ENCODE data around the gene VSTM2L. TPM values are rescaled to one million over a fixed set of nuclear protein-coding genes. Genes with fewer than 3 reads are reported as not detected.

Gene VSTM2L
- total and polyA plus RNA-seq, 2 experiments from 2014 or later = 4.1 to 9.2 TPM

GRCh38 chr20:37968841-37969401 is 66.0 kb downstream of the VSTM2L start:
- Histone ChIP-seq H3K79me2 (ENCODE audit: insufficient read depth) (no peaks in the 10 kb centered on the region), H3K4me3 (no peak overlapping the region), H3K9me2 (ENCODE audit: insufficient read depth) (no peaks in the 10 kb centered on the region), H3F3A (ENCODE audit: insufficient read depth) (no peaks in the 10 kb centered on the region), H4K20me1 (ENCODE audit: insufficient read depth) (no peaks in the 10 kb centered on the region), H3K27ac (no peak overlapping the region), H2AFZ (no peak overlapping the region), H3K27me3 (replicated peaks; ENCODE audit: insufficient read depth) (peaks cover 10% of the 10 kb centered on the region; the same call in 1 of the 2 replicates), H3K9ac (no peak overlapping the region), H3K9me3 (ENCODE audit: low read depth) (no peaks in the 10 kb centered on the region), H3K36me3 (ENCODE audit: low read depth) (no peaks in the 10 kb centered on the region), H3K4me1 (ENCODE audit: insufficient read depth) (peaks cover 9% of the 10 kb centered on the region; the same call in 1 of the 2 replicates), H3K4me2 (ENCODE audit: unreplicated experiment) (no peak overlapping the region)
- in situ Hi-C loops (cut with MboI) = no loop called here
- WGBS, 2 experiments (ENCODE audit: low coverage in 1 of 2, low lambda C conversion rate in 2 of 2, missing lambda C conversion rate in 2 of 2) = 75 to 77% methylated on average over 6 of the region's 6 CpGs
- no peak for TF ChIP-seq EZH2 (IDR thresholded peaks at IDR 0.05; ENCODE audit: insufficient read depth, poor library complexity, severe bottlenecking)
- TF ChIP-seq EZH2phosphoT487 (IDR thresholded peaks at IDR 0.05; ENCODE audit: insufficient read depth, low read depth) = no peak
- DNase-seq = peak; percentile 18

GRCh38 chr20:37969949-37970855 is 67.3 kb downstream of the VSTM2L start:
- no peak overlapping the region for H2AFZ ChIP-seq
- no peak overlapping the region for H3K4me3 ChIP-seq
- no peak overlapping the region for H3K4me2 ChIP-seq (ENCODE audit: unreplicated experiment)
- H3F3A ChIP-seq (ENCODE audit: insufficient read depth) = no peaks in the 10 kb centered on the region
- in situ Hi-C loops (cut with MboI) = no loop called here
- no peaks in the 10 kb centered on the region for H3K9me3 ChIP-seq (ENCODE audit: low read depth)
- DNase-seq = peak; percentile 64
- no peak for TF ChIP-seq EZH2phosphoT487 (IDR thresholded peaks at IDR 0.05; ENCODE audit: insufficient read depth, low read depth)
- H4K20me1 ChIP-seq (ENCODE audit: insufficient read depth) = no peaks in the 10 kb centered on the region
- H3K36me3 ChIP-seq (ENCODE audit: low read depth) = no peaks in the 10 kb centered on the region
- H3K27me3 ChIP-seq (replicated peaks; ENCODE audit: insufficient read depth) = no peaks in the 10 kb centered on the region; the same call in 1 of the 2 replicates
- H3K79me2 ChIP-seq (ENCODE audit: insufficient read depth) = no peaks in the 10 kb centered on the region
- H3K4me1 ChIP-seq (ENCODE audit: insufficient read depth) = peaks cover 9% of the 10 kb centered on the region; the same call in 1 of the 2 replicates
- H3K9me2 ChIP-seq (ENCODE audit: insufficient read depth) = no peaks in the 10 kb centered on the region
- no peak overlapping the region for H3K27ac ChIP-seq
- H3K9ac ChIP-seq = no peak overlapping the region
- WGBS, 2 experiments (ENCODE audit: low coverage in 1 of 2, low lambda C conversion rate in 2 of 2, missing lambda C conversion rate in 2 of 2) = 66 to 68% methylated on average over 7 of the region's 7 CpGs

- Histone ChIP-seq H4K20me1 (ENCODE audit: insufficient read depth) (no peaks in the 10 kb centered on the region), H3K9ac (no peak overlapping the region), H2AFZ (no peak overlapping the region), H3K4me1 (ENCODE audit: insufficient read depth) (peaks cover 9% of the 10 kb centered on the region; the same call in 1 of the 2 replicates), H3F3A (ENCODE audit: insufficient read depth) (no peaks in the 10 kb centered on the region), H3K79me2 (ENCODE audit: insufficient read depth) (no peaks in the 10 kb centered on the region), H3K27me3 (replicated peaks; ENCODE audit: insufficient read depth) (no peaks in the 10 kb centered on the region; the same call in 1 of the 2 replicates), H3K36me3 (ENCODE audit: low read depth) (no peaks in the 10 kb centered on the region), H3K4me3 (no peak overlapping the region), H3K27ac (no peak overlapping the region), H3K9me2 (ENCODE audit: insufficient read depth) (no peaks in the 10 kb centered on the region), H3K4me2 (ENCODE audit: unreplicated experiment) (no peak overlapping the region), H3K9me3 (ENCODE audit: low read depth) (no peaks in the 10 kb centered on the region)
- in situ Hi-C loops (cut with MboI) = no loop called here
- TF ChIP-seq EZH2phosphoT487 (IDR thresholded peaks at IDR 0.05; ENCODE audit: insufficient read depth, low read depth) (no peak), EZH2 (IDR thresholded peaks at IDR 0.05; ENCODE audit: insufficient read depth, poor library complexity, severe bottlenecking) (no peak)
- DNase-seq = no peak
These were observed 67.9 kb downstream of the VSTM2L start for GRCh38 chr20:37970856-37971245.

GRCh38 chr20:37971561-37972127 is 68.7 kb downstream of the VSTM2L start:
- in situ Hi-C loops (cut with MboI) = no loop called here
- no peak overlapping the region for H3K9ac ChIP-seq
- H3K4me3 ChIP-seq = no peak overlapping the region
- H3K36me3 ChIP-seq (ENCODE audit: low read depth) = no peaks in the 10 kb centered on the region
- H3K9me3 ChIP-seq (ENCODE audit: low read depth) = no peaks in the 10 kb centered on the region
- H3K9me2 ChIP-seq (ENCODE audit: insufficient read depth) = no peaks in the 10 kb centered on the region
- H4K20me1 ChIP-seq (ENCODE audit: insufficient read depth) = no peaks in the 10 kb centered on the region
- no peak overlapping the region for H3K27ac ChIP-seq
- no peaks in the 10 kb centered on the region for H3F3A ChIP-seq (ENCODE audit: insufficient read depth)
- H3K4me2 ChIP-seq (ENCODE audit: unreplicated experiment) = no peak overlapping the region
- no peak for TF ChIP-seq EZH2phosphoT487 (IDR thresholded peaks at IDR 0.05; ENCODE audit: insufficient read depth, low read depth)
- no peak for TF ChIP-seq EZH2 (IDR thresholded peaks at IDR 0.05; ENCODE audit: insufficient read depth, poor library complexity, severe bottlenecking)
- H2AFZ ChIP-seq = no peak overlapping the region
- no peaks in the 10 kb centered on the region for H3K27me3 ChIP-seq (replicated peaks; ENCODE audit: insufficient read depth)
- no peak for DNase-seq
- H3K4me1 ChIP-seq (ENCODE audit: insufficient read depth) = peaks cover 9% of the 10 kb centered on the region; the same call in 1 of the 2 replicates
- no peaks in the 10 kb centered on the region for H3K79me2 ChIP-seq (ENCODE audit: insufficient read depth)
- 85 to 89% methylated on average over 5 of the region's 5 CpGs for WGBS, 2 experiments (ENCODE audit: low coverage in 1 of 2, low lambda C conversion rate in 2 of 2, missing lambda C conversion rate in 2 of 2)

Measured in GM23248 (cell line).